ENCODE measurements around the gene SFXN1. TPM values are rescaled to one million over a fixed set of nuclear protein-coding genes. Genes with fewer than 3 reads are reported as not detected.

SFXN1 gene
- total RNA-seq, 1 donor from 2014 or later, result 49.9 TPM

DNA sequence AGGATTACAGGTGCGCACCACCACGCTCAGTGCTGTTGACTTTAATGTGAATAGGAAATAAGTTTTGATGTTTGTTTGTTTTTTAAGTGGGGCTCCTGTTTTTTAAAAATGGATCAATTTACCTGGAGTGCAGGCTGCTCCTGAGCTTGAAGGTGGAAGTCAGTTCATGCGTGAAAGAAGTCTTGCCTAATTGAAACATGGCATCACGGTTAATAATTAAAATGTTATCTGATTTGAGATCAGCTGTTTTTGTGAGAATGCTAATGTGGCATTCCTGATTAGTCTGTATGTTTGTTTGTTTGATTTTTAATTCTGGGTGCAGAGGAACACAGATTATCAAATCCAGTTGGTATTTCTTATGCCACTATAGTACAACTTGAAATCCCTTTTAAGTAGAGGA, 6.5 kb downstream of the SFXN1 start:
- no peak overlapping the region for H3K4me3 ChIP-seq (ENCODE audit: low read depth, low read length)
- TF ChIP-seq, protein P1, sequence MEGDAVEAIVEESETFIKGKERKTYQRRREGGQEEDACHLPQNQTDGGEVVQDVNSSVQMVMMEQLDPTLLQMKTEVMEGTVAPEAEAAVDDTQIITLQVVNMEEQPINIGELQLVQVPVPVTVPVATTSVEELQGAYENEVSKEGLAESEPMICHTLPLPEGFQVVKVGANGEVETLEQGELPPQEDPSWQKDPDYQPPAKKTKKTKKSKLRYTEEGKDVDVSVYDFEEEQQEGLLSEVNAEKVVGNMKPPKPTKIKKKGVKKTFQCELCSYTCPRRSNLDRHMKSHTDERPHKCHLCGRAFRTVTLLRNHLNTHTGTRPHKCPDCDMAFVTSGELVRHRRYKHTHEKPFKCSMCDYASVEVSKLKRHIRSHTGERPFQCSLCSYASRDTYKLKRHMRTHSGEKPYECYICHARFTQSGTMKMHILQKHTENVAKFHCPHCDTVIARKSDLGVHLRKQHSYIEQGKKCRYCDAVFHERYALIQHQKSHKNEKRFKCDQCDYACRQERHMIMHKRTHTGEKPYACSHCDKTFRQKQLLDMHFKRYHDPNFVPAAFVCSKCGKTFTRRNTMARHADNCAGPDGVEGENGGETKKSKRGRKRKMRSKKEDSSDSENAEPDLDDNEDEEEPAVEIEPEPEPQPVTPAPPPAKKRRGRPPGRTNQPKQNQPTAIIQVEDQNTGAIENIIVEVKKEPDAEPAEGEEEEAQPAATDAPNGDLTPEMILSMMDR (conservative IDR thresholded peaks at IDR 0.05; ENCODE audit: low read depth, low read length), result no peak
- no peak for DNase-seq (ENCODE audit: low read depth)

DNA sequence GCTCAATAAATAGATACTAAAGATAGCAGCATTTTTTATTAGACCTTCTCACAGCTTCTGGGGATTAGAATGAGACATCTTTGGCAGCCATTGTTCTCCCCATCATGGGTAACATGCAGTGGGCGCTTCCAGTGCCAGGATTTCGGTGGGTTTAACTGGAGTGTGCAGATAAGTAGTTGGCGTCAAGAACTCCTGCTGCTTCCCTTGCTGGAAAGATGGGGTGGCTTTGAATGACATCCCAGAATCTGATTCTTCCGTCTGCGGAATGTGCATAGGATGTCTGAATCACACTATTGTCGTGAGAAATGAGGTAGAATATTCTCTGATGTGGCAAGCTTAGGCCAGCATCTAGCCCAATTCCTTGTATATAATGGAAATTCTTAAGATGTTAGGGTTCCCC, 7.3 kb downstream of the SFXN1 start:
- TF ChIP-seq, protein P1 (conservative IDR thresholded peaks at IDR 0.05; ENCODE audit: low read depth, low read length), result no peak
- no peak for DNase-seq (ENCODE audit: low read depth)
- H3K4me3 ChIP-seq (ENCODE audit: low read depth, low read length), result no peak overlapping the region

DNA sequence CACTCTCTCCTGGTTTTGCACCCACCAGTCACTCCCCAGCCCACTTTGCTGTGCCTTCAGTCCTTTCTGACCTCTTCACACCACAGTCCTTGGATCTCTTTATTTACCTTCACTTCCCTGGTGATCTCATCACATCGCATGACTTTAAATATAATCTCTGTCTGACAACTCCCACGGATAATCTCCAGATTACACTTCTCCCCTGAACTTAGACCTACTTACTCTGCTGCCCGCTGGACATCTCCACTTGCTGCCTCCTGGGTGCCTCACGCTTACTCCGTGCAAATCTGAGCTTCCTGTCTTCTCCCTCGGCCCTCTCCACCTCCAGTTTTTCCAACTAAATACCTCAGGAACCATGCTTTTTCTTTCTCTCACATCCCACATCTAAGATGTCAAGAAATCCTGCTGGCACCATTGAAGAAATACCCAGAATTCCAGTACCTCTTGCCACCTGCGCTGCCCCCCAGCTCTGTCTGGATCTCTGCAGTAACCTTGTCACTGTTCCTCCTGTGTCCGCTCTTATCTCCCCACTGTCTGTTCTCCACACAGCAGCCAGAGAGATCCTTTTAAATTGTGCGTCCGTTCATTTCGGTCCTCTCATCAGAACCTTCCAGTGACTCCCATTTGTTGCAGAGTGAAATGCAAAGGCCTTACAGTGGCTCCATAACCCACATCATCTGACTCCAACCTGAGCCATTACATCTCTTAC, 9.3 kb downstream of the SFXN1 start:
- no peak overlapping the region for H3K4me3 ChIP-seq (ENCODE audit: low read depth, low read length)
- TF ChIP-seq, protein P1 (conservative IDR thresholded peaks at IDR 0.05; ENCODE audit: low read depth, low read length), result no peak
- no peak for DNase-seq (ENCODE audit: low read depth)

DNA sequence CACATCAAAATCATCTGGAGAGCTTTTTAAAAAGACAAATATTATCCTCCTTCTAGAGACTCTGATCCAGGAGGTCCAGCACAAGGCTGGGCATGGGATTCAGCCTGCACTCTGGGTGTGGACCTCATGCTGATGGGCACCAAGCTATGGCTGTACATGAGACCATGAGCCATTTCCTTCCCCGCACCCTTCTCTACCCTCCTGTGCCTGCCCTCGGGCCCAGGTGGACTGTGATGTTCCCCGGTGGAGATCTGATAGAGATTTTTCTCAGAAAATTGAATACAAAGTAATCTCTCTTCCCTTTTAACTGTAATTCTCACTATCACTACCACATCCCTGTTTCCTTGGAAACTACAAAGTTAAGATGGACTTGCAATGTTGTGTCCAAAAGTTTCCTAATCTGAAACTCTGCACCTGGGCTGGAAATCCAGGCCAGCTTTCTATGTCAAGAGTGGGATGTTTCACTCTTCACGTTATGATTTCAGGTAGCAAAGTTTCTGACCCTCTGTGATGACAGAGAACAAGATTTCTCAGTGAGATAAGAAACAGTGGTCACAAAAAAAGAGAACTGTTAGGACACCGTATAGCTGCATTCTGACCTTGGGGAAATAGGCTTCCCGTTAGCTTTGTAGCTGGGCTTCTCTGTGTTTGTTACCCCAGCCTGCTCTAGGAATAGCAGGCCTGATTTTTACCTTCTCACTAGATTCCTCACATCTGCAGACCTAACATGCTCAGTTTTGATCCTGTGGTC, 11.5 kb downstream of the SFXN1 start:
- TF ChIP-seq, protein P1 (conservative IDR thresholded peaks at IDR 0.05; ENCODE audit: low read depth, low read length), result no peak
- no peak overlapping the region for H3K4me3 ChIP-seq (ENCODE audit: low read depth, low read length)
- no peak for DNase-seq (ENCODE audit: low read depth)

DNA sequence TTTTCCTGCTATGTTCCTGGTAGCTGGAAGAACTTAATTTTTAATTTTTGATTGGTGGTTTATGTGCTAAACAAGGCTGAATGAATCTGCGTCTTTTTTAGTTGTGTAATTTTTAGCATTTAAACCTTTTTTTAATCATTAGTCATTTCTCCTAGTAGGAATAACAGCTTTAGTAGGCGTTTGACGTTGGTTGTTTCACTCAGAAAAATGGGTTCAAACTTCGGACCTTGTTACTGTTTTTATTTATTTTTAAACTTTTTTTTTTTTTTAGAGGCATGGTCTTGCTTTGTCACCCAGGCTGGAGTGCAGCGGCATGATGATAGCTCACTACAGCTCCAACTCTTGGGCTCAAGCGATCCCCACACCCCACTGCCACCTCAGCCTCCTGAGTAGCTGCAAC, 12.9 kb downstream of the SFXN1 start:
- no peak for DNase-seq (ENCODE audit: low read depth)
- H3K4me3 ChIP-seq (ENCODE audit: low read depth, low read length), result no peak overlapping the region
- TF ChIP-seq, protein P1 (conservative IDR thresholded peaks at IDR 0.05; ENCODE audit: low read depth, low read length), result no peak

DNA sequence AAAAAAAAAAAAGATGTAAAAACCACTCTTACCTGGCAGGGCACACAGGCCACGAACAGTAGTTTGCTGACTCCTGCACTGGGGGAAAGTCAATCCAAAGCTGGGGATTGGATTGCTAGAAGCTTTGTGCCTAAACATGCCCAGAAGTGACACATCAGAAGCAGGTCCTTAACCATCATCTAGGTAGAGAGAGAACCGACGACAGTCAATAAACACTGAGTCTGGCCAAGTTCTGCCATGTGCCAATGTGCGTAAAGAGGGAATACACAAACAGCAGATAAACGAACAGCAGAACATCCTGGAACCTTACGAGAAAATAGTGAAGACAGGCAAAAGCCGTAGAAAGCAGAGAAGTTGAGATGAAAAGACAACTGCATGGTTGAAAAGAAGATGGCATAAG, 14.9 kb downstream of the SFXN1 start:
- no peak overlapping the region for H3K4me3 ChIP-seq (ENCODE audit: low read depth, low read length)
- DNase-seq (ENCODE audit: low read depth), result no peak
- TF ChIP-seq, protein P1 (conservative IDR thresholded peaks at IDR 0.05; ENCODE audit: low read depth, low read length), result no peak
